Epithelial cell of esophagus (primary cell): Measurements from ENCODE around the gene NDN.
"Not testable (repeated sequence)": the region's sequence is repeated elsewhere in the genome, so short reads cannot be mapped to it uniquely, and the experiment has no call there.

Source experiments
- DNase-seq: peaks from one replicate; pipeline ENCODE4 v3.0.0; 2010; ENCODE audit warnings: low read depth
- H3K4me3 ChIP-seq: 2 replicates; pipeline ENCODE4 v1.5.1; 2011; ENCODE audit warnings: mild to moderate bottlenecking, low read length, control low read depth
- TF ChIP-seq, protein P1 (sequence below): IDR thresholded peaks from 2 replicates; pipeline ENCODE4 v1.5.1; 2011; ENCODE audit warnings: low read depth, mild to moderate bottlenecking, low read length, control low read depth, inconsistent platforms; ENCODE audit not compliant: insufficient read depth; ENCODE audit errors: missing control alignments

Gene NDN, protein sequence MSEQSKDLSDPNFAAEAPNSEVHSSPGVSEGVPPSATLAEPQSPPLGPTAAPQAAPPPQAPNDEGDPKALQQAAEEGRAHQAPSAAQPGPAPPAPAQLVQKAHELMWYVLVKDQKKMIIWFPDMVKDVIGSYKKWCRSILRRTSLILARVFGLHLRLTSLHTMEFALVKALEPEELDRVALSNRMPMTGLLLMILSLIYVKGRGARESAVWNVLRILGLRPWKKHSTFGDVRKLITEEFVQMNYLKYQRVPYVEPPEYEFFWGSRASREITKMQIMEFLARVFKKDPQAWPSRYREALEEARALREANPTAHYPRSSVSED

DNA sequence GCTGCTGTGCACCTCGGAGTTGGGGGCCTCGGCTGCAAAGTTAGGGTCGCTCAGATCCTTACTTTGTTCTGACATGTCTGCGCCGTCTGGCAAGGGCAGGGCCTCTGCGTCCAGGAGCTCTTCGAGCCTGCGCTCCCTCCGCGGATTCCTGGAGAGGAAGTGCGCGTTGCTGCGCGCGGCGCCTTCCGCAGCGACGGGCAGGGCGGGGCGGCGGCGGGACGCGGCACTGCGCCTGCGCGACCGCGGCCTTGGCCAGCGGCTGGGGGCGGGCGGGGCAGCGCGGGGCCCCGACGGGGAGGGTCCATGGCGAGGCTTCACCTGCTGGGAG is at the start of gene NDN:
TSS of gene NDN (minus strand) at position 163 of the 328 bp plus-strand sequence. CDS start at position 75, 88 bp downstream.
- TF ChIP-seq, protein P1, sequence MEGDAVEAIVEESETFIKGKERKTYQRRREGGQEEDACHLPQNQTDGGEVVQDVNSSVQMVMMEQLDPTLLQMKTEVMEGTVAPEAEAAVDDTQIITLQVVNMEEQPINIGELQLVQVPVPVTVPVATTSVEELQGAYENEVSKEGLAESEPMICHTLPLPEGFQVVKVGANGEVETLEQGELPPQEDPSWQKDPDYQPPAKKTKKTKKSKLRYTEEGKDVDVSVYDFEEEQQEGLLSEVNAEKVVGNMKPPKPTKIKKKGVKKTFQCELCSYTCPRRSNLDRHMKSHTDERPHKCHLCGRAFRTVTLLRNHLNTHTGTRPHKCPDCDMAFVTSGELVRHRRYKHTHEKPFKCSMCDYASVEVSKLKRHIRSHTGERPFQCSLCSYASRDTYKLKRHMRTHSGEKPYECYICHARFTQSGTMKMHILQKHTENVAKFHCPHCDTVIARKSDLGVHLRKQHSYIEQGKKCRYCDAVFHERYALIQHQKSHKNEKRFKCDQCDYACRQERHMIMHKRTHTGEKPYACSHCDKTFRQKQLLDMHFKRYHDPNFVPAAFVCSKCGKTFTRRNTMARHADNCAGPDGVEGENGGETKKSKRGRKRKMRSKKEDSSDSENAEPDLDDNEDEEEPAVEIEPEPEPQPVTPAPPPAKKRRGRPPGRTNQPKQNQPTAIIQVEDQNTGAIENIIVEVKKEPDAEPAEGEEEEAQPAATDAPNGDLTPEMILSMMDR, result no peak
- peak within 1 kb of the TSS; percentile 51 for H3K4me3 ChIP-seq
- DNase-seq, result peak; percentile 41

DNA sequence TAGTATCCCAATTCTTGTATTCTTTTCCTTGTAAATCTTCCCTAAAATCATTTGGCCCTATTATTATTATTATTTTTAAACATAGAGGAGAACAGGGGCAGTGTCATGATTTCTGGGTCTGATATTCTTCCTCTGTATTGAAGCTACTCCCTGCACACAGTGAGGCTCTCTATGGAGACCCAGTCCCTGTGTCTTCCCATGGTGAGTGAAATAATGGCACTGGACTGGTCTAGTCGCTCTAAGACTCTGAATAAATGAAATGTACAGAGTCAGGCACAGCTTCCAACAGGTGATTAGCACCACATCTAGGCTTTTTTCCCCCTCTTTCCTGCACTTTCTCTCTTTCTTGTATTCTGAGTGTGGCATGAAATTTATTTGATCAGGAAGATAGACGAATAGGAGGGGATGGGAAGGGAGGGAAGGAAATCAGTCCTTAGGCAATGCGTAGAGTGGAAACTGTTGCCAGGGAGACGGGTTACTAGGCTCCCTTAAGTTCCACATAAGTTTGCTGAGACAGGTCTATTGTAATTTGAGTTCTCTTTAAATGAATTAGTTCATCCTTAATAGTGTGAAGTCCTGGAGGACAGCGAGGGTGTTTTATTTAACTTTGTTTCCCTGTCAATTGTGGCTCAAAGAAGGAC is 49.0 kb upstream of the NDN start:
- no peak for DNase-seq
- no peak overlapping the region for H3K4me3 ChIP-seq
- TF ChIP-seq, protein P1, result no peak

DNA sequence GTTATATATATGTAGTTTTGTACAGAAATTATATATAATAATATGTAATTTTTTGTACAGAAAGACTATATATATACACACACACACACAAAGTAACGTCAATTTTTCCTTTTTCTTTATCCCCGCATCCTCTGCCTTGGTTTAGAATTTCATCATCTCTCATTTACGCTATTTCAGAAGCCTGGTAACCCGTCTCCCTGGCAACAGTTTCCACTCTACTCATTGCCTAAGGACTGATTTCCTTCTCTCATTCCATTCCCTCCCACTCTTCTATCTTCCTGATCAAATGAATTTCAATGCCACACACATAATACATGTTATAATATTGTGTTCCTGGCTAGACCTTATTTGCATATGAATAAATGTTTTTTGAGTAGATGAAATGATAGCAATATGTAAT is 47.8 kb upstream of the NDN start:
- DNase-seq, result no peak
- no peak overlapping the region for H3K4me3 ChIP-seq
- TF ChIP-seq, protein P1, result no peak

DNA sequence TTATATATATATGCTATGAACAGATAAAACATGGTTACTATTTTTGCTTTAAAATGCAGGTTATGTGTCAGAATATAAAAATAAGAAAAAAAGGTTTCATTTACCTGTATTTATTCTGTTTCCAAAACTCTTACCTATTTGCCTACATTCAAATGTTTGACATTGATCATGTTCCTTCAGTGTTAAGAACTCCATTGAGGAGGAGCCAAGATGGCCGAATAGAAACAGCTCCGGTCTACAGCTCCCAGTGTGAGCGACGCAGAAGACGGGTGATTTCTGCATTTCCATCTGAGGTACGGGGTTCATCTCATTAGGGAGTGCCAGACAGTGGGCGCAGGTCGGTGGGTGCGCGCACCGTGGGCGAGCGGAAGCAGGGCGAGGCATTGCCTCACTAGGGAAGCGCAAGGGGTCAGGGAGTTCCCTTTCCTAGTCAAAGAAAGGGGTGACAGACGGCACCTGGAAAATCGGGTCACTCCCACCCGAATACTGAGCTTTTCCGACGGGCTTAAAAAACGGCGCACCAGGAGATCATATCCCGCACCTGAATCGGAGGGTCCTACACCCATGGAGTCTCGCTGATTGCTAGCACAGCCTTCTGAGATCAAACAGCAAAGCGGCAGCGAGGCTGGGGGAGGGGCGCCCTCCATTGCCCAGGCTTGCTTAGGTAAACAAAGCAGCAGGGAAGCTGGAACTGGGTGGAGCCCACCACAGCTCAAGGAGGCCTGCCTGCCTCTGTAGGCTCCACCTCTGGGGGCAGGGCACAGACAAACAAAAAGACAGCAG is 27.0 kb upstream of the NDN start:
- not testable (repeated sequence) for DNase-seq

DNA sequence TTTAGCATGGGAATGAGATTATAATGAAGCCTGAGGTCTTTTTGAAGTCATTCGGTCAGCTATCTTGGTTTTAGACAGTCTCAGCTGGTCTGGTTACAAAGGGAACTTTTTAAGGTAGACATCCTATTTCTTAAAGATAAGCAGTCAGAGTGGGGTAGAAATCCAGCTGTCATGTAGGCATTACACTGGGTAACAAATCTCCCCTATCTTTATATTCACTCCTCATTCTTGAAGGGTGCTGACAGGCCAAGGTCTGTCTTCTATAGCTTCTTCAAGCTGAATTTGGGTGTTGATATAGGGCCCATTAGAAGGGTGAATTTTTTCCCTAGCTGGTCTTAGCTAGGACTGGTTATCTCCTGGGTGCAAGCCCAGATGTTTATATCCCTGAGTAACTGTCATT is 21.2 kb upstream of the NDN start:
- no peak overlapping the region for H3K4me3 ChIP-seq
- DNase-seq, result no peak
- TF ChIP-seq, protein P1, result no peak

More for the DNA sequence above, 27.0 kb upstream of the NDN start:
- not testable (repeated sequence) for H3K4me3 ChIP-seq

DNA sequence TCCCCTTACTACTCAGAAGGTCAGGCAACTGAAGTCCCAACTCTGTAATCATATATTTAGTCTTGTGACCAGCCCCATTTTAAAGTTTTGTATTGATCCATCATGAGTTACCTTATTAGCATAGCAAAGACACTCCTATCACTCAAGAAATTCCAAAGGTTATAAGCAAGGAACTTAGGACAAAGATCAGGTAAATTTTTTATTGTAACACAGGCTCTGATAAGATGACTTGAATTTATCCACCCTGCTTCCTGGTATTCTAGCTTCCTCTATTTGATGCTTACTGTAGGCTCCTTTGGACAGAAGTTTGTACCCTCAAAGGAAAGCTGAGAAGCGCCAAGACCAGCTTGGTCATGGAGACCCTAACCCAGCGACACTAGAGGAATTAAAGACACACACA is 8.2 kb upstream of the NDN start:
- no peak for DNase-seq
- TF ChIP-seq, protein P1, result no peak
- no peak overlapping the region for H3K4me3 ChIP-seq

DNA sequence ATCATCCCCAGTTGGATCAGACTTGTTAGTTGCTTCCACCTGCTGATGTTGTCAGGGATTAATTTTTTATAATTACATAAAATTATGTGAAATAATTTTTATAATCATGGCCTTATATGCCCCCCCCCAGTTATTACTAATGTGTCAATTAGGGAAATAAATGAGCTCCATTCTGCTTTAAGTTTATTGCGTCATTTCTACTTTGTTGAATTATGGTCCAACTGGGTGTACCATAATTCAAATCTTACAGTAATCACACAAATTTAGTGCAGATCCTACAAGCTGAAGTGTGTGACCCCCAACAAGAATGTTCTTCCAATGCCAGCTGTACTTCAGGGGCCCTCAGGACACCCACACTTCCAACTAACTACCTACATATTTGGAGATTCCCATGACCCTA is 7.5 kb upstream of the NDN start:
- TF ChIP-seq, protein P1, result no peak
- DNase-seq, result no peak
- no peak overlapping the region for H3K4me3 ChIP-seq
